Stimulated activated CD8-positive, alpha-beta memory T cell treated with anti-CD3 and anti-CD28 coated beads, Interleukin-12 subunit alpha, Interleukin-12 subunit beta, amount 100 ng/mL, for 24 hours (primary cell): ENCODE results near the gene KDM7A.
A peak's percentile ranks its signal among the peaks of the same experiment; 100 is the strongest.
"Not testable (repeated sequence)": the region's sequence is repeated elsewhere in the genome, so short reads cannot be mapped to it uniquely, and the experiment has no call there.

Source experiments
- DNase-seq: peaks from one replicate; pipeline ENCODE4 v3.0.0-alpha.2; 2020; ENCODE audit errors: extremely low read depth

Gene KDM7A

GRCh38 chr7:140176811-140177702, at the start of gene KDM7A:
KDM7A (minus strand) TSS chr7:140176983; CDS start chr7:140176937, 46 bp downstream.
- DNase-seq: peak; percentile 79

GRCh38 chr7:140225562-140226249, 48.9 kb upstream of the KDM7A start:
- no peak for DNase-seq

GRCh38 chr7:140223515-140224221, 46.9 kb upstream of the KDM7A start:
- no peak for DNase-seq

- DNase-seq: no peak
Observed at GRCh38 chr7:140222814-140223213, 46.0 kb upstream of the KDM7A start.

- DNase-seq: no peak
Observed at GRCh38 chr7:140219672-140220524, 43.1 kb upstream of the KDM7A start.

GRCh38 chr7:140218656-140219055, 41.9 kb upstream of the KDM7A start:
- DNase-seq: no peak

- DNase-seq: no peak
Observed at GRCh38 chr7:140217750-140218501, 41.1 kb upstream of the KDM7A start.

- DNase-seq: no peak
Observed at GRCh38 chr7:140215281-140215680, 38.5 kb upstream of the KDM7A start.

GRCh38 chr7:140214075-140214684, 37.4 kb upstream of the KDM7A start:
- DNase-seq: no peak

GRCh38 chr7:140213684-140214074, 36.9 kb upstream of the KDM7A start:
- no peak for DNase-seq

GRCh38 chr7:140212100-140212881, 35.5 kb upstream of the KDM7A start:
- no peak for DNase-seq

GRCh38 chr7:140211698-140212097, 34.9 kb upstream of the KDM7A start:
- no peak for DNase-seq

- DNase-seq: no peak
Observed at GRCh38 chr7:140209866-140210609, 33.3 kb upstream of the KDM7A start.

- DNase-seq: no peak
Observed at GRCh38 chr7:140206616-140207389, 30.0 kb upstream of the KDM7A start.

GRCh38 chr7:140205600-140205999, 28.8 kb upstream of the KDM7A start:
- DNase-seq: no peak

GRCh38 chr7:140203556-140203955, 26.8 kb upstream of the KDM7A start:
- DNase-seq: no peak

- not testable (repeated sequence) for DNase-seq
Observed at GRCh38 chr7:140202942-140203341, 26.2 kb upstream of the KDM7A start.

GRCh38 chr7:140201393-140201792, 24.6 kb upstream of the KDM7A start:
- DNase-seq: no peak
